ENCODE measurements around the gene RCN2. TPM values are rescaled to one million over a fixed set of nuclear protein-coding genes. Genes with fewer than 3 reads are reported as not detected.
A peak's percentile ranks its signal among the peaks of the same experiment; 100 is the strongest.
"Not testable (repeated sequence)": the region's sequence is repeated elsewhere in the genome, so short reads cannot be mapped to it uniquely, and the experiment has no call there.

Gene RCN2
- total RNA-seq, 2 experiments from 2014 or later = 28.7 to 31.8 TPM

DNA sequence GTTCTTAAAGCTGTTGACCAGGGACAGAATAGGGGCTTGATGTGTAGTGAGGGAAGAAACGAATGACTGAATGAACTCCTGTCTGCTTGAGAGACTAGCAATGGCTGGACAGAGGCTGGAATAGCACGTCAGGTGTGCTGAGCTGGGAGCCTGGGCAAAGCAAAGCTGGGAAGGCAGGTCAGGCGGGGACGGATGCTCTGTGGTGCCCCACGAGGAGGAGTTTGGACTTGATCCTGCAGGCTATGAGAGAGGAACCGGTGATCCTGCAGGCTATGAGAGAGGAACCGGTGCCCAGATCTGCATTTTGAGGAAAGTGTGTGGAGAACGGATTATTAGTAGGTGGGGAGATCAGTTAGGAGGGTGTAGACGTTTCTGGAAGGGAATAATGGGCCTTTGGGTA lies 32.0 kb downstream of the RCN2 start:
- ChIA-PET POLR2A (no interaction called here), CTCF (interaction anchor here (0.7 to 2.9 kb wide), 3 partner anchors 10 to 580 kb away, joined by 3 to 20 read pairs (median 4); no protein-coding TSS in a partner anchor)
- no peak for ATAC-seq

DNA sequence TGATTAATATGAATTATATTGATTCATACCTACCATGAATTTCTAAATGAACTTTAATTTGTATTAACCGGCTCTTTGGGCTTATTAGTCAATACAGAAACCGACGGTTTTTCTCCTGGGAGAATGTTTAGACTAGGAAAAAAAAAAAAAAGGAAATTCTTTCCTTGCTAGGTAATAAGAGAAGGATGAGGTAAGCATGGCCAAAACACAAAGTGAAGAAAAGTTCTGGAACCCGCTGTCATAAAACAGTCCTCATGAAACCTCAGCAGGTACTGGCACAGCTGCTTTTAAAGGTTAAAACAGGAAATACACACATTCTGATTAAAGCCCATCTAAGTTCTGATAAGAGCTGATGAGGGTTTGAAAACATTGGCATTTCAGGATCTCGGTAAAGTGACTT lies 32.6 kb downstream of the RCN2 start:
- ATAC-seq (no peak), DNase-seq (no peak)
- Mint-ChIP-seq H3K27ac (no peak overlapping the region), H3K36me3 (ENCODE audit: low read depth) (no peaks in the 10 kb centered on the region), H3K9me3 (ENCODE audit: insufficient read depth) (no peaks in the 10 kb centered on the region), H3K4me3 (no peak overlapping the region), H3K27me3 (ENCODE audit: low read depth) (peaks cover 16% of the 10 kb centered on the region), H3K4me1 (ENCODE audit: low read depth) (peaks cover 1% of the 10 kb centered on the region)
- CTCF ChIA-PET = interaction anchor here (0.7 to 2.9 kb wide), 4 partner anchors 10 to 580 kb away, joined by 3 to 20 read pairs (median 3); no protein-coding TSS in a partner anchor
- POLR2A ChIA-PET = no interaction called here

More for the DNA sequence above, 32.0 kb downstream of the RCN2 start:
- peaks cover 16% of the 10 kb centered on the region for H3K27me3 Mint-ChIP-seq (ENCODE audit: low read depth)
- no peak overlapping the region for H3K4me3 Mint-ChIP-seq
- no peak overlapping the region for H3K27ac Mint-ChIP-seq
- H3K36me3 Mint-ChIP-seq (ENCODE audit: low read depth) = no peaks in the 10 kb centered on the region
- no peak for DNase-seq
- no peaks in the 10 kb centered on the region for H3K9me3 Mint-ChIP-seq (ENCODE audit: insufficient read depth)
- H3K4me1 Mint-ChIP-seq (ENCODE audit: low read depth) = peaks cover 1% of the 10 kb centered on the region

DNA sequence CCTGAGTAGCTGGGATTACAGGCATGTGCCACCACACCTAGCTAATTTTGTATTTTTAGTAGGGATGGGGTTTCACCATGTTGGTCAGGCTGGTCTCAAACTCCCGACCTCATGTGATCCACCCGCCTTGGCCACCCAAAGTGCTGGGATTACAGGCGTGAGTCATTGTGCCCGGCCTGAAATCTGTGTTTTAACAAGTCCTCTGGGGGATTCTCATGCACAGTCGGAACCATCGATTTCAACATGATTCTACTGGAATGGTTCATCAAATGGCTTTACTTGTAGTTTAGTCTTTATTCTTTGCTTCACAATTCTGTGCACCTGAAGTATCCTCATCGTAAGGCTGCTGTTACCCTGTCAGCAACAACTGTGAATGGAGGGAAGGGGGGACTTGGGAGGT lies 34.5 kb downstream of the RCN2 start:
- POLR2A ChIA-PET; ATAC-seq; H3K27ac Mint-ChIP-seq; H3K9me3 Mint-ChIP-seq (ENCODE audit: insufficient read depth); DNase-seq; H3K4me1 Mint-ChIP-seq (ENCODE audit: low read depth); H3K36me3 Mint-ChIP-seq (ENCODE audit: low read depth); H3K4me3 Mint-ChIP-seq: not testable (repeated sequence)
- CTCF ChIA-PET = interaction anchor here (1.2 kb wide), 1 partner anchor 11 kb away, joined by 3 read pairs; no protein-coding TSS in a partner anchor
- peaks cover 16% of the 10 kb centered on the region for H3K27me3 Mint-ChIP-seq (ENCODE audit: low read depth)

DNA sequence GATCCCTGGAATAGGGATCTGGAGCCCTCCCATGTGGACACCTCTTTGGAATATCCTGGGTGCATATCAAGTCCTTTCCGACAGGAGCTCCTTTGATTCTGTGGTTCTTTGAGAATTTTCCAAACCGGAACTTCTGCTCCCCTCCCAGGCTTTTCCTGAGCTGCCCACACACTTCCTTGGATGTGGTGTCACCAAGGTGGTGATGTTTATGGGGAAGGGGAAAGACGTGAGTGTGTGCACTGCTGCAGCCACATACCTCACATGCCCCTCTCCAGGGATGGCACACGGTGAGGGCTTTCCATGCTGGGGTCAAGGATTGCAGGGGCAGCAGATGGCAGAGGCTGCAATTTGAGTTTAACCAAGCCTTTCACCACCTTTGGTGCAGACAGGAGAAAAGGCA lies 35.5 kb downstream of the RCN2 start:
- H3K36me3 Mint-ChIP-seq (ENCODE audit: low read depth) = no peaks in the 10 kb centered on the region
- ChIA-PET POLR2A (no interaction called here), CTCF (interaction anchor here (1.2 kb wide), 1 partner anchor 12 kb away, joined by 3 read pairs; no protein-coding TSS in a partner anchor)
- H3K27ac Mint-ChIP-seq = no peak overlapping the region
- H3K4me1 Mint-ChIP-seq (ENCODE audit: low read depth) = peaks cover 1% of the 10 kb centered on the region
- no peak for ATAC-seq
- DNase-seq = no peak
- no peak overlapping the region for H3K4me3 Mint-ChIP-seq
- H3K9me3 Mint-ChIP-seq (ENCODE audit: insufficient read depth) = no peaks in the 10 kb centered on the region
- peaks cover 16% of the 10 kb centered on the region for H3K27me3 Mint-ChIP-seq (ENCODE audit: low read depth)

DNA sequence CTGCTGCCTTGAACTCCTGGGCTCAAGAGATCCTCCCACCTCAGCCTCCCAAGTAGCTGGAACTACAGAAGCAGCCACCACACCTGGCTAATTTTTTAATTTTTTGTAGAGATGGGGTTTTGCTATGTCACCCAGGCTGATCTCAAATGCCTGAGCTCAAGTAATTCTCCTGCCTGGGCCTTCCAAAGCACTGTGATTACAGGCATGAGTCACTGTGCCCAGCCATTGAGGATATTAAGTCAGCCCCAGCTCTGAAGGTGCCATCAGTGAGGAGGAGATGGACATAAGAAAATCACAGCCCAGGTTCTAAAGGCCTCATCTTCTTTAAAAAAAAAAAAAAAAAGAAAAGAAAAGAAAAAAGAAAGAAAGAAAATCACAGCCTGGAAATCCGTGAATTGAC lies 36.8 kb downstream of the RCN2 start:
- H3K9me3 Mint-ChIP-seq (ENCODE audit: insufficient read depth) = no peaks in the 10 kb centered on the region
- ATAC-seq = no peak
- ChIA-PET CTCF (no interaction called here), POLR2A (interaction anchor here (1.0 kb wide), 1 partner anchor 27 kb away, joined by 3 read pairs; the partner anchor contains the start of gene PSTPIP1)
- H3K4me3 Mint-ChIP-seq = no peak overlapping the region
- peaks cover 2% of the 10 kb centered on the region for H3K4me1 Mint-ChIP-seq (ENCODE audit: low read depth)
- DNase-seq = no peak
- H3K27me3 Mint-ChIP-seq (ENCODE audit: low read depth) = peaks cover 9% of the 10 kb centered on the region
- no peaks in the 10 kb centered on the region for H3K36me3 Mint-ChIP-seq (ENCODE audit: low read depth)
- H3K27ac Mint-ChIP-seq = no peak overlapping the region

DNA sequence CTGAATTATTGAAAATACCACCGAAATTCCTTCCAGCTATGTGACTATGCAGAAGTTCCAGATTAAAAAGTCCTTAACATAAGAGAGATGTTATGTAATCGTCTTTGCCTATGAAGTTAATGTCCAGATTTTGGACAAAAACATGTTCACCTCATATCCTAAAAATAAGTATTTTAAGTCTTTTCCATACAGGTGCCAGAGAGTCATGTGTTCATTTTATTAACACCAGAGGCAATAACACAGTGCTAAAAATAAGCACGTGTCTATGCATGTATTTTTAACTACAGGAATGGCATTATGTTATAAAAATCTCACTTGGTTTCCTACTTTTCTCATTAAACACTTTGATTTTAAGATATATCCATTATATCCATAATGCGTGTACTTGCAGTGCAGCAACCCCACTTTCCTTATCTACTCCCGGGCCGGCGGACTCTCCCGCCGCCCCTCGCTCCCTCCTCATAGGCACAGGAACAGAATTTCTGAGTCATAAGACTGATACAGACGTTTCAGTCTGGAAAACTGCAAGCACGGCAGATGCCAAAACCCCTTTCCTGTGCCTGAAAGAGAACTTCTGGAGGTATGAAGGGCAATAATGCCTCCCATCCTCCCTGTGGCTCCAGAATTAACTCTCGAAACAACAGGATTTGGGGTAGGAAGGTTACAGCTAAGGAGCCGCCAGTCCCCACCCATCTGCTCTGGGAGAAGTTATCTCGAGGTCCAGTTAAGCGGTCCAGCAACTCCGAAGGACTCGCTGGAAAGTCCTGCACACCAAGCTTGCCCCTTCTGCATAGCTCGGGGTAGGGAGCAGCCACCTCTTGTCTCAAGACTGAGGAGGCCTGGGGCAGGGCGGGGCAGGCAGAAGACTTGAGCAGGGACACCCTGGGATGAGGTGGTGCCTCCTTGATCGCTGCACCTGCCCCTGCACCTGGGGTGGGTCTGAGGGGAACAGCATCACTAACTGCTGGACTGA lies 41.1 kb downstream of the RCN2 start:
- peaks cover 34% of the 10 kb centered on the region for H3K4me1 Mint-ChIP-seq (ENCODE audit: low read depth)
- ChIA-PET CTCF (interaction anchor here (0.6 to 5.8 kb wide), 47 partner anchors 8 to 571 kb away, joined by 3 to 159 read pairs (median 6); partner anchors contain the start of gene PSTPIP1), POLR2A (interaction anchor here (1.2 to 1.5 kb wide), 3 partner anchors 22 to 51 kb away, joined by 3 to 6 read pairs (median 5); partner anchors contain the start of gene PSTPIP1)
- H3K27me3 Mint-ChIP-seq (ENCODE audit: low read depth) = no peaks in the 10 kb centered on the region
- no peaks in the 10 kb centered on the region for H3K36me3 Mint-ChIP-seq (ENCODE audit: low read depth)
- no peak overlapping the region for H3K4me3 Mint-ChIP-seq
- H3K27ac Mint-ChIP-seq = no peak overlapping the region
- H3K9me3 Mint-ChIP-seq (ENCODE audit: insufficient read depth) = no peaks in the 10 kb centered on the region
- ATAC-seq (no peak), DNase-seq (no peak)

DNA sequence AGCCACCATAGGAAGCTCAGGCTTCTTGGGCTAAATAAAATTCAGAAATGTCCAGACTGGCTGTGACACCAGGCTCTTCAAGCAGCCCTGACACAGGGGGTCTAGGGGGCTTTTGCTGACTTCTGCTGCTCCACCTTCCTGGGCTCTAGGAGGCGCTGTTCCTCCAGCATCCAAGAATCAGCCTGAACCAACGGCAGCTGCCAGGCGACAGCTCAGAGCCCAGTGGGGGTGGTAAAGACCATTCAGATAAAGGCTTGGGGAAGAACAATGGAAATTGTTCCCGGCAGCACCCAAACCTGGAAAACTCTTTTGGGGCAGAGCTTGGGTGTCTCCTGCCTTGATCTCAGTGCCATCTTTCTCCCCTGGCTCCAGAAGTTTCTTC lies 41.8 kb downstream of the RCN2 start:
- Mint-ChIP-seq H3K27ac (peak overlapping the region; percentile 61), H3K4me3 (no peak overlapping the region), H3K4me1 (ENCODE audit: low read depth) (peaks cover 37% of the 10 kb centered on the region), H3K27me3 (ENCODE audit: low read depth) (no peaks in the 10 kb centered on the region), H3K36me3 (ENCODE audit: low read depth) (peaks cover 2% of the 10 kb centered on the region), H3K9me3 (ENCODE audit: insufficient read depth) (no peaks in the 10 kb centered on the region)
- ChIA-PET CTCF (interaction anchor here (0.6 to 5.8 kb wide), 56 partner anchors 9 to 570 kb away, joined by 3 to 159 read pairs (median 6); partner anchors contain the start of genes PSTPIP1 and TSPAN3), POLR2A (interaction anchor here (1.2 to 1.5 kb wide), 3 partner anchors 22 to 50 kb away, joined by 3 to 6 read pairs (median 5); partner anchors contain the start of gene PSTPIP1)
- DNase-seq (peak; percentile 81), ATAC-seq (peak; percentile 61)

DNA sequence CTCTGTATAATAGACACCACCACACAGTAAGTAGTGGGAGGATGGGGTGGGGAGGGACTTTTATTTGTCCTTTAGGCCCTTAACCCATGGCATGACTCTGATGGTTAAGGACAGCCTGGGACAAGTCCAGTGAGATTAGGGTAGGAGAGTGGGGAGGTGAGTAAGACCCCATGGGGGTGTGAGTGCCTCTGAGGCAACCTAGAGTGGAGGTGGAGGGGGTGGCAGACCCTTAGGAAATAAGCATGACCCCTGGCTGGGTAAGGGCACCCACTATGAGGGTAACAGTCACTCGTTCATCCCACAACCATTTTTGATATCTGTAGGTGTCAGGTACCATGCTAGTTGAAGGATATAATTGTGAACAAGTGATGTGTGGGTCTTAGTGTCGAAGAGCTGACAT lies 42.4 kb downstream of the RCN2 start:
- Mint-ChIP-seq H3K36me3 (ENCODE audit: low read depth) (peaks cover 4% of the 10 kb centered on the region), H3K4me3 (no peak overlapping the region), H3K9me3 (ENCODE audit: insufficient read depth) (no peaks in the 10 kb centered on the region), H3K27ac (peak overlapping the region; percentile 61), H3K27me3 (ENCODE audit: low read depth) (no peaks in the 10 kb centered on the region), H3K4me1 (ENCODE audit: low read depth) (peaks cover 37% of the 10 kb centered on the region)
- no peak for DNase-seq
- ChIA-PET CTCF (interaction anchor here (0.7 to 5.8 kb wide), 57 partner anchors 10 to 569 kb away, joined by 3 to 159 read pairs (median 6); partner anchors contain the start of genes PSTPIP1 and TSPAN3), POLR2A (interaction anchor here (0.9 to 1.4 kb wide), 4 partner anchors 21 to 50 kb away, joined by 3 to 5 read pairs (median 4); partner anchors contain the start of gene PSTPIP1)
- ATAC-seq = no peak

DNA sequence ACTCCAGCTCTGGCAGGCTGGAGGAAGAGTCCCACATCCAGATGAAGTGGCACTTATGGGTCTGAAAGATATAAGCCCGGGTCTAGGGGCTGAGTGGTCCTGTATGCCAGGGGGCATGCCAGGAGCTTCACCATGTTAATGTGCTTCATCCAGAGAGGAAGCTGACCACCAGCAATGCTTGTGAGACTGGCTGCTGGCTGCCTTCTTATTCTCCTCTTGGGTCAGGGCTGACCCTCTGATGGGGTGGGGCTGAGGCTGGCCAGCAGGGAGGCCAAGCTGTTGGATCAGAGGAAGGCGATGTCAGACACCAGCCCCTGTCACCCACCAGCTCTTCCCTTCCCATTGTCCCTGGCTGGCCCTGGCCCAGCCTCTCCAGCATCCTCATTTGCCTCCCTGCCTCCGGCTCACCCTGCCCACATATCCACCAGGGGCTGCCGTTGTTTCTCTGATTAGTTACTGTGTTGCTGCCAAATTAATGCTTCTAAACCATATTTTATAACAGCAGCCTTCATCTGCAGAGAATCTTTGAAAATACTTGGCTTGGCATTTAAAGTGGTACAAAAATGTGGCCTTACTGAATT lies 43.0 kb downstream of the RCN2 start:
- CTCF ChIA-PET = interaction anchor here (0.7 to 5.8 kb wide), 34 partner anchors 9 to 569 kb away, joined by 3 to 159 read pairs (median 7); partner anchors contain the start of gene PSTPIP1
- DNase-seq (peak; percentile 33), ATAC-seq (no peak)
- H3K4me1 Mint-ChIP-seq (ENCODE audit: low read depth) = peaks cover 37% of the 10 kb centered on the region
- no peak overlapping the region for H3K27ac Mint-ChIP-seq
- POLR2A ChIA-PET = interaction anchor here (0.7 to 1.4 kb wide), 4 partner anchors 8 to 49 kb away, joined by 3 to 4 read pairs (median 4); partner anchors contain the start of gene PSTPIP1
- no peaks in the 10 kb centered on the region for H3K9me3 Mint-ChIP-seq (ENCODE audit: insufficient read depth)
- H3K4me3 Mint-ChIP-seq = no peak overlapping the region
- H3K36me3 Mint-ChIP-seq (ENCODE audit: low read depth) = peaks cover 4% of the 10 kb centered on the region
- H3K27me3 Mint-ChIP-seq (ENCODE audit: low read depth) = no peaks in the 10 kb centered on the region

DNA sequence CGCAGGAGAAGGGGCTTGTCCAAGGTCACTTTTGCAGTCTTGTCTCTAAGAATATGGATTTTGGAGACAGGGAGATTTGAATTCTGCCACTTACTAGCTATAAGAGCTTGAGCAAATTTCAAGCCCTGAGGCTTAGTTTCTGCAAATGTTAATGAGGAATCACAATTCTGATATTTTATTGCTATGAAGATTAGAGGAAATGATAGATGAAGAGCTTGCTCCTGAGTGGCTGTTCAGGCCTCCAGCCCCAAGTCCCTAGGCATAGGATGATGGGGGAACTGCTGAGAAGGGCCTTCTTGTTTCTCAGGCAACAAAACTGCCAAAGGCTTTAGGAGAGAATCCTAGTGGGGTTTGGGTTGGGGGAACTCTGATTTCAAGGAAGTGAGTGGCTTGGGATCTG lies 44.6 kb downstream of the RCN2 start:
- DNase-seq (no peak), ATAC-seq (no peak)
- Mint-ChIP-seq H3K4me1 (ENCODE audit: low read depth) (peaks cover 37% of the 10 kb centered on the region), H3K4me3 (no peak overlapping the region), H3K9me3 (ENCODE audit: insufficient read depth) (no peaks in the 10 kb centered on the region), H3K27ac (peak overlapping the region; percentile 59), H3K27me3 (ENCODE audit: low read depth) (no peaks in the 10 kb centered on the region), H3K36me3 (ENCODE audit: low read depth) (peaks cover 7% of the 10 kb centered on the region)
- ChIA-PET POLR2A (no interaction called here), CTCF (interaction anchor here (1.2 to 5.8 kb wide), 6 partner anchors 12 to 567 kb away, joined by 7 to 159 read pairs (median 45); partner anchors contain the start of gene PSTPIP1)

DNA sequence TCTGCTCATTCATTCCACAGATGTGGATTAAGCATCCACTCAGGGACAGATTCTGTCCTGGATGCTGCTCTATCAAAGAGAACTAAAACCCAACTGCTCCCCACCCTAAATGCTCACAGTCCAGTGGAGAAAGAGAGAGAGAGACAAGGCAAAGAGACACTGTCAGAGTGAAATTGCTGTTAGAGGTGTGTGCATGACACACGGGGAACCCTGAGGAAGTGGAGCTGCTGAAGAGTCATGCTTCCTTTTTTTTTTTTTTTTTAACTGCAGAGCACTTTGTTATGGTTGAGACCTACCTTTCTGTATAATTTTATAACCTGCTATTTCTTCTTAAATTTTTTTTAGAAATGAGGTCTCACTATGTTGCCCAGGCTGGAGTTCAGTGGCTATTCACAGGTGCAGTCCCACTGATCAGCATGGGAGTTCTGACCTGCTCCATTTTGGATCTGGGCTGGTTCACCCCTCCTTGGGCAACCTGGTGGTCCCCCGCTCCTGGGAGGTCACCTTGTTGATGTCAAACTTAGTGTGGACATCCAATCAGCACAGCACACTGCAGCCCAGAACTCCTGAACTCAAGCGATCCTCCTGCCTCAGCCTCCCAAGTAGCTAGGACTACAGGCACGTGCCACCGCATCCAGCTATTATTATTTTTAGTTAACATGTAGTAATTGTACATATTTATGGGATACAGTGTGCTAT lies 45.2 kb downstream of the RCN2 start:
- Mint-ChIP-seq H3K27me3 (ENCODE audit: low read depth) (no peaks in the 10 kb centered on the region), H3K27ac (peak overlapping the region; percentile 59), H3K36me3 (ENCODE audit: low read depth) (peaks cover 7% of the 10 kb centered on the region), H3K4me3 (no peak overlapping the region), H3K4me1 (ENCODE audit: low read depth) (peaks cover 37% of the 10 kb centered on the region), H3K9me3 (ENCODE audit: insufficient read depth) (no peaks in the 10 kb centered on the region)
- CTCF ChIA-PET = interaction anchor here (1.2 to 5.8 kb wide), 6 partner anchors 11 to 567 kb away, joined by 7 to 159 read pairs (median 45); partner anchors contain the start of gene PSTPIP1
- DNase-seq = no peak
- ATAC-seq = peak; percentile 64
- POLR2A ChIA-PET = interaction anchor here (1.3 kb wide), 1 partner anchor 26 kb away, joined by 4 read pairs; no protein-coding TSS in a partner anchor
